GM12865 (cell line): ENCODE data around the gene CD44.

Experiments
- DNase-seq: peaks from one replicate; pipeline ENCODE4 v3.0.0; 2010; ENCODE audit warnings: low read depth
- H3K4me3 ChIP-seq: 2 replicates; pipeline ENCODE4 v1.5.1; 2011; ENCODE audit warnings: mild to moderate bottlenecking, low read depth, low read length, control low read depth
- CTCF ChIP-seq: IDR thresholded peaks from 2 replicates; pipeline ENCODE4 v1.5.1; 2011; ENCODE audit warnings: low read length, control low read depth, low read depth, inconsistent platforms; ENCODE audit not compliant: insufficient read depth; ENCODE audit errors: missing control alignments

The CD44 gene

GRCh38 chr11:35180317-35181233 lies 41.6 kb downstream of the CD44 start:
- no peak overlapping the region for H3K4me3 ChIP-seq
- TF ChIP-seq CTCF: no peak
- no peak for DNase-seq

DNA sequence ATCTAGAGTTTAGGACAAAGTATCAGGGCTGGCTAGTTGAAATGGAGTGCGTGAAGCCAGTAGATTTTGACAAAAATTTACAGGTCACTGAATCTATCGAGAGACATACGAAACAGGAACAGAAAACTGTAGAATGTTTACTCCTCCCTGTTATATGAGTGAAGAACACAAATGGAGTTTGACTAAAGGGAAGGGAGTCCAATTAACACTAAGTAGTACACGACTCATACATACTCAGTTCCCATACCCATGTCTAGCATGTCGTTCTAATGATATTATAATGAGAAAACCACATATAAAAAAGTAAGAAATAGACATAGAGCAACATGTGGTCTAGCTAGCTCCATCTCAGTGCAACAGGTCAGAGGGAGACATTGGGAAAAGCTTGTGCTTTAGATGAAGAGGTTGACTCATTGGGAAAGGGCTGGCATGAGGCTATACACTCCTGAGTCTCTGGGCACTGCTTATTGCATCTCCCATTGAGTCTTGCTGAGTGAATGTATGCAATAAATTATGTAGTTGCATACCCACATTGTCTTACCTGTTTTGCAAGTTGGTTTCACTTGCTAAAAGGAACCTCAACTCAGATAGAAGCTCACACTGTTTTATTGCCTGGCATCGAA lies 43.5 kb downstream of the CD44 start:
- peak overlapping the region; percentile 18; the same call in 1 of the 2 replicates for H3K4me3 ChIP-seq
- DNase-seq: peak; percentile 63
- no peak for TF ChIP-seq CTCF

- DNase-seq: no peak
- no peak overlapping the region for H3K4me3 ChIP-seq
- no peak for TF ChIP-seq CTCF
These were observed 44.5 kb downstream of the CD44 start for GRCh38 chr11:35183326-35183925.

DNA sequence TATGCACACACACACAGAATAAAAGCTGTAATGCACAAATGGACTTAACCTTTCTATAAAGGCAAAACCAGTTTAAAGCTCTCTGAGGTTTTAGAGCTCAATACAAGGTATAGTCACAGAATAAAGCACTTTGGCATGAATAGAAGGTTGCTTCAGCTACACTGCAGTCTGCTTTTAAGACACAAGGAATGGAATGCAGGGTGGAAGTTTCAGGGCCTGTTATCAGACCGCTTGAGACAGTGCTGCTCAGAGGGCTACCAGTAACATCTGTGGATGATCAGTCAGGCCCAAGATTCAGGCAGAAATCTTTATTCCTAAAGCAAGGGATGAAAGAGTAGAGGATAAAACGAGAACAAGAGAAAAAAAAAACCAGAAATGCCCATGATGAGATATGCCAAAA lies 46.7 kb downstream of the CD44 start:
- TF ChIP-seq CTCF: no peak
- DNase-seq: no peak
- no peak overlapping the region for H3K4me3 ChIP-seq

GRCh38 chr11:35187996-35188395 lies 49.0 kb downstream of the CD44 start:
- no peak overlapping the region for H3K4me3 ChIP-seq
- no peak for DNase-seq
- TF ChIP-seq CTCF: no peak

DNA sequence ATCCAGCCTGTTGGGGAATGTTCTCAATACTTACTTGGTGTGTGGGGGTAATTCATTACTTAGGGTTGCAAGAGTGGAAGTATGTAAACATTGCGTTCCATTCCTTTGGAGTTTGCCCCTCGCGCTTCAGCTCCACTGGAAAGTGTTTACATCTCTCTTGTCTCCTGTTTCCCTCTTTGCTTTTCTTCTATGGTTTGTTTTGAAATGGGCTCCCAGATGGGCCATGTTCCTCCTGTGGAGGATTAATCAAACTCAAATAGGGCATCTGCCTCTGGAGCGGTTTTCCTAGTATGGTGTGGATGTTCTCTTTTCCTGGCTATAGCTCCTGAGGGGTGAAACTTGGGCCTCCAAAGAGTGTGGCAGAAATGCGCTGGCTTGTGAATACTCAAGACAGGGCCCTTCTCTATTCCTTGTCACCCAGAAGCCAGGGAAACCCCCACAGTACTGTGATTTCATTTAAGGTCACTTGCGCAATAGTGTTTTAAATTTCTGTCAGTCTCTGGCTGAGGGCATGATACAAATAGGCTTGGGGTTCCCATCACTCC lies 51.9 kb downstream of the CD44 start:
- H3K4me3 ChIP-seq: no peak overlapping the region
- no peak for DNase-seq
- no peak for TF ChIP-seq CTCF
